Upper lobe of left lung (tissue), 6 donors: ENCODE results near the gene DSEL. TPM values are rescaled to one million over a fixed set of nuclear protein-coding genes. Genes with fewer than 3 reads are reported as not detected.
A peak's percentile ranks its signal among the peaks of the same experiment; 100 is the strongest.

Experiments used
- ATAC-seq, 2 donors: fragments of 200-7000 bp; cut with Tn5 transposase; one replicate each; pipeline ENCODE4 v1.9.1; 2022; ENCODE audit warnings: mild to moderate bottlenecking in 2 of 2, moderate library complexity in 2 of 2; ENCODE audit not compliant: low FRiP score in 2 of 2
- DNase-seq, 2 donors: peaks; one replicate each; pipeline ENCODE4 v3.0.0-alpha.2; 2019 to 2020
- H3K27ac ChIP-seq, 4 donors: fragments of 200-600 bp; sonication (generic); one replicate each; pipeline ENCODE4 v1.5.1; 2016 to 2019
- H3K27me3 ChIP-seq, 4 donors: fragments of 200-600 bp; sonication (generic); one replicate each; pipeline ENCODE4 v1.5.1; 2017 to 2019
- H3K36me3 ChIP-seq, 4 donors: fragments of 200-600 bp; sonication (generic); one replicate each; pipeline ENCODE4 v1.5.1; 2016 to 2019
- H3K4me1 ChIP-seq, 4 donors: fragments of 200-600 bp; sonication (generic); one replicate each; pipeline ENCODE4 v1.5.1; 2018 to 2019
- H3K4me3 ChIP-seq, 4 donors: fragments of 200-600 bp; sonication (generic); one replicate each; pipeline ENCODE4 v1.5.1; 2017 to 2019; ENCODE audit warnings: mild to moderate bottlenecking in 2 of 4, moderate library complexity in 1 of 4
- H3K9me3 ChIP-seq, 4 donors: fragments of 200-600 bp; sonication (generic); one replicate each; pipeline ENCODE4 v1.5.1; 2018 to 2019
- CTCF ChIP-seq, 6 experiments: fragments of 450-650 bp in 4 of 6; fragments of 200-600 bp in 2 of 6; sonication (generic) in 2 of 6; IDR thresholded peaks; one replicate each; pipeline ENCODE4 v1.5.1; 2016 to 2019; ENCODE audit warnings: antibody characterized with exemption in 6 of 6
- EP300 ChIP-seq, 4 donors: sonication (generic); formaldehyde crosslinking; IDR thresholded peaks; one replicate each; pipeline ENCODE4 v1.5.1; 2017; ENCODE audit warnings: antibody characterized with exemption in 4 of 4, control low read depth in 2 of 4
- POLR2A ChIP-seq, 4 donors: fragments of 450-650 bp; IDR thresholded peaks; one replicate each; pipeline ENCODE4 v1.5.1; 2016 to 2017; ENCODE audit warnings: antibody characterized with exemption in 4 of 4, mild to moderate bottlenecking in 2 of 4
- POLR2AphosphoS5 ChIP-seq, 2 donors: sonication (generic); formaldehyde crosslinking; IDR thresholded peaks; one replicate each; pipeline ENCODE4 v1.5.1; 2017; ENCODE audit warnings: antibody characterized with exemption in 2 of 2
- WGBS, 2 donors: methylation state at CpG; one replicate each; pipeline ENCODE4 v1.1.5; 2017 to 2018; 5-methylcytosine and 5-hydroxymethylcytosine counted together
- total RNA-seq, 6 donors: library from RNA; depleted of rRNA in 4 of 6; stranded (reverse); fragments of >200 nt in 4 of 6; gene quantifications; one replicate each; pipeline versions ENCODE4 v1.1.0 to v1.2.1, GENCODE V29; 2016 to 2021
- donor health status: DM: no; HTN: no; CAD: no; lungs with moderate emphysema.
- donor health status: DM: no; HTN: yes; CAD: no; lungs with severe emphysema.

Gene DSEL
- total RNA-seq, 6 donors from 2014 or later, result 6.5 to 15.0 (median 10.1) TPM

- Histone ChIP-seq H3K27me3 (no peaks in the 10 kb centered on the region), H3K4me3 (no peak overlapping the region), H3K9me3 (no peaks in the 10 kb centered on the region), H3K27ac (no peak overlapping the region), H3K36me3 (no peaks in the 10 kb centered on the region), H3K4me1 (peaks cover 8 to 26% (median 19%) of the 10 kb centered on the region in 4 donors)
- WGBS, 2 donors, result 59 to 74% methylated on average over 2 of the region's 2 CpGs
- no peak for DNase-seq
- ATAC-seq, result no peak
- TF ChIP-seq POLR2A (IDR thresholded peaks at IDR 0.05) (no peak), POLR2AphosphoS5 (IDR thresholded peaks at IDR 0.05) (no peak), EP300 (IDR thresholded peaks at IDR 0.05) (no peak), CTCF (IDR thresholded peaks at IDR 0.05) (no peak)
These were observed 3.9 kb upstream of the DSEL start for GRCh38 chr18:67520351-67520921.

GRCh38 chr18:67519592-67519991, 3.1 kb upstream of the DSEL start:
- H3K27me3 ChIP-seq, result no peaks in the 10 kb centered on the region
- H3K4me1 ChIP-seq, result peaks cover 8 to 23% (median 16%) of the 10 kb centered on the region in 4 donors
- 73 to 77% methylated on average over 2 of the region's 2 CpGs for WGBS, 2 donors
- no peak overlapping the region for H3K27ac ChIP-seq
- ATAC-seq, result no peak
- no peak overlapping the region for H3K4me3 ChIP-seq
- TF ChIP-seq CTCF (IDR thresholded peaks at IDR 0.05) (no peak), POLR2A (IDR thresholded peaks at IDR 0.05) (no peak), EP300 (IDR thresholded peaks at IDR 0.05) (no peak), POLR2AphosphoS5 (IDR thresholded peaks at IDR 0.05) (no peak)
- DNase-seq, result no peak
- H3K9me3 ChIP-seq, result no peaks in the 10 kb centered on the region
- no peaks in the 10 kb centered on the region for H3K36me3 ChIP-seq

- Histone ChIP-seq H3K4me3 (no peak overlapping the region), H3K27ac (peak overlapping the region in 2 of 4 donors; percentile 73 to 88), H3K27me3 (no peaks in the 10 kb centered on the region), H3K36me3 (no peaks in the 10 kb centered on the region), H3K9me3 (no peaks in the 10 kb centered on the region), H3K4me1 (peaks cover 8 to 23% (median 16%) of the 10 kb centered on the region in 4 donors)
- WGBS, 2 donors, result 91 to 93% methylated on average over 5 of the region's 5 CpGs
- DNase-seq (no peak), ATAC-seq (no peak)
- TF ChIP-seq POLR2A (IDR thresholded peaks at IDR 0.05) (no peak), CTCF (IDR thresholded peaks at IDR 0.05) (no peak), POLR2AphosphoS5 (IDR thresholded peaks at IDR 0.05) (no peak), EP300 (IDR thresholded peaks at IDR 0.05) (no peak)
These were observed 2.0 kb upstream of the DSEL start for GRCh38 chr18:67518566-67518965.

- Histone ChIP-seq H3K4me3 (peak overlapping the region in 3 of 4 donors; percentile 80 to 97 (median 91)), H3K27me3 (no peaks in the 10 kb centered on the region), H3K9me3 (no peaks in the 10 kb centered on the region), H3K36me3 (no peaks in the 10 kb centered on the region), H3K4me1 (peaks cover 8 to 23% (median 16%) of the 10 kb centered on the region in 4 donors), H3K27ac (peak overlapping the region; percentile 69 to 90 (median 80))
- ATAC-seq, result no peak
- no peak for DNase-seq
- 19 to 20% methylated on average over 4 of the region's 4 CpGs for WGBS, 2 donors
- TF ChIP-seq CTCF (IDR thresholded peaks at IDR 0.05) (no peak), POLR2AphosphoS5 (IDR thresholded peaks at IDR 0.05) (no peak), POLR2A (IDR thresholded peaks at IDR 0.05) (no peak), EP300 (IDR thresholded peaks at IDR 0.05) (no peak)
These were observed 885 bp upstream of the DSEL start for GRCh38 chr18:67517444-67517765.

- no peaks in the 10 kb centered on the region for H3K9me3 ChIP-seq
- TF ChIP-seq POLR2A (IDR thresholded peaks at IDR 0.05) (no peak), CTCF (IDR thresholded peaks at IDR 0.05) (peak; percentile 49 to 78 (median 71)), POLR2AphosphoS5 (IDR thresholded peaks at IDR 0.05) (no peak), EP300 (IDR thresholded peaks at IDR 0.05) (no peak)
- WGBS, 2 donors, result 0 to 2% methylated on average over 10 to 29 of the region's 53 CpGs
- H3K27ac ChIP-seq, result peak overlapping the region; percentile 86 to 90 (median 88)
- H3K4me1 ChIP-seq, result peaks cover 8 to 23% (median 16%) of the 10 kb centered on the region in 4 donors
- peak; percentile 84 for ATAC-seq
- peak; percentile 89 to 91 for DNase-seq
- H3K36me3 ChIP-seq, result no peaks in the 10 kb centered on the region
- H3K27me3 ChIP-seq, result no peaks in the 10 kb centered on the region
- H3K4me3 ChIP-seq, result peak overlapping the region; percentile 45 to 97 (median 86)
These were observed 480 bp downstream of the DSEL start for GRCh38 chr18:67515942-67516538.
